SK-N-SH treated with all-trans-retinoic acid at 6 μM for 48 hours (cell line): ENCODE data around the gene GRIA2.

Experiments used
- ATAC-seq: fragments of 200-7000 bp; cut with Tn5 transposase; 3 replicates; pipeline ENCODE4 v1.9.1; 2020; ENCODE audit warnings: mild to moderate bottlenecking, moderate library complexity
- BACH2 ChIP-seq: fragments of 250-450 bp; sonication (Bioruptor Pico); IDR thresholded peaks from 2 replicates; pipeline ENCODE4 v1.9.0; 2021; ENCODE audit warnings: mild to moderate bottlenecking, borderline replicate concordance
- CSRNP3 ChIP-seq: fragments of 250-450 bp; sonication (Bioruptor Pico); IDR thresholded peaks from 2 replicates; pipeline ENCODE4 v1.5.1; 2021; ENCODE audit warnings: mild to moderate bottlenecking, moderate library complexity
- PPARA ChIP-seq: fragments of 250-450 bp; sonication (Bioruptor Pico); IDR thresholded peaks from 2 replicates; pipeline ENCODE4 v1.5.0; 2020; ENCODE audit warnings: mild to moderate bottlenecking, borderline replicate concordance
- RARB ChIP-seq: fragments of 250-450 bp; sonication (Bioruptor Pico); IDR thresholded peaks from 2 replicates; pipeline ENCODE4 v1.8.0; 2021; ENCODE audit warnings: mild to moderate bottlenecking, moderate library complexity
- TCF4 ChIP-seq: fragments of 250-450 bp; sonication (Bioruptor Pico); IDR thresholded peaks from 2 replicates; pipeline ENCODE4 v1.8.0; 2021; ENCODE audit warnings: mild to moderate bottlenecking, moderate library complexity, borderline replicate concordance
- ZNF565 ChIP-seq: fragments of 450-650 bp; formaldehyde crosslinking; conservative IDR thresholded peaks from 2 replicates; pipeline ENCODE4 v1.5.0; 2020; ENCODE audit warnings: low read depth, mild to moderate bottlenecking, moderate library complexity
- TF ChIP-seq, protein P1 (sequence below): fragments of 250-450 bp; sonication (Bioruptor Pico); IDR thresholded peaks from 2 replicates; pipeline ENCODE4 v1.5.1; 2020; ENCODE audit warnings: low read depth, mild to moderate bottlenecking, moderate library complexity

Gene GRIA2

GRCh38 chr4:157389741-157390140 lies 169.2 kb downstream of the GRIA2 start:
- no peak for ATAC-seq
- TF ChIP-seq ZNF565, result no peak
- no peak for TF ChIP-seq CSRNP3 (CRISPR knock-in tag)
- TF ChIP-seq BACH2, result no peak
- TF ChIP-seq, protein P1, sequence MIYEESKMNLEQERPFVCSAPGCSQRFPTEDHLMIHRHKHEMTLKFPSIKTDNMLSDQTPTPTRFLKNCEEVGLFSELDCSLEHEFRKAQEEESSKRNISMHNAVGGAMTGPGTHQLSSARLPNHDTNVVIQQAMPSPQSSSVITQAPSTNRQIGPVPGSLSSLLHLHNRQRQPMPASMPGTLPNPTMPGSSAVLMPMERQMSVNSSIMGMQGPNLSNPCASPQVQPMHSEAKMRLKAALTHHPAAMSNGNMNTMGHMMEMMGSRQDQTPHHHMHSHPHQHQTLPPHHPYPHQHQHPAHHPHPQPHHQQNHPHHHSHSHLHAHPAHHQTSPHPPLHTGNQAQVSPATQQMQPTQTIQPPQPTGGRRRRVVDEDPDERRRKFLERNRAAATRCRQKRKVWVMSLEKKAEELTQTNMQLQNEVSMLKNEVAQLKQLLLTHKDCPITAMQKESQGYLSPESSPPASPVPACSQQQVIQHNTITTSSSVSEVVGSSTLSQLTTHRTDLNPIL (CRISPR knock-in tag), result no peak
- no peak for TF ChIP-seq TCF4 (CRISPR knock-in tag)
- TF ChIP-seq, all 23 proteins: peak for 0

DNA sequence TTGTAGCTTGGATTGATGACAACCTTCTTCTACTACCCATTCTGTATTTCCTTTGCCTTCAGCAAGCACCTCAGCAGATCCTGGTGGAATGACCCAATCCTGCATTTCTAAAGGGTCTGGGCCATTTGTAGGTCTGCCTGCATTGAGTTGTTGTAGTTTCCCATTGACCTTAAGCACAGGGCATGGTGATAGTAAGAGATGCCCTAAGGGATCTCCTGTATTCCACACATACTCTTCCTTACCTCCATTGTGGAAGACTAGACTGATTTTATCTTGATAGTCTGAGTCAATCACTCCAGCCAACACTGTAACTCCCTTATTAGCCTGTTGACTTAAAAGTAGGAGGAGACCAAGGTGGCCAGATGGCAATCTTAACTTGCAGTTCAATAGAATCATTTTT lies 184.5 kb downstream of the GRIA2 start:
- no peak for TF ChIP-seq BACH2
- no peak for TF ChIP-seq RARB (CRISPR knock-in tag)
- TF ChIP-seq PPARA (CRISPR knock-in tag), result no peak
- ATAC-seq, result no peak
